ENCODE results near the gene FAM204A.

FAM204A gene

DNA sequence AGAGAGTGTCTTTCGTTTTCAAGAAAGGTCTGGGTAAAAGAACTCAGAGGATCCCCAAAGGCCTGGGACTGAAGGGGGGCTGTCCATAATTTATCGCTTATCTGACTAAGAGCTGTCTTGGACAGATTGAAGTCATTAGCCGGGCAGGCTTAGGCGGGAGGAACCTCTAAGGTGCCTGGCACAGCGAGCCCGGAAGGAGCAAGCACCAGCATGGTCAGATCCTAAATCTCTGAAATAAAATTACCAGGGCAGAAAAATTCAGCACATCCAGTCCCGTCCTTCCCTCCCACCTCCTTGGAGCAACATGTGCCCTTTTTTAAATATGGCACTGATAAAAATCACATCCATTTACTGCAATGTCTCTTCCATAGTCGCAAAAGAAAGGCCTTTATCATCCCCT is 86.8 kb downstream of the FAM204A start:
- Histone ChIP-seq H3K14ac (ENCODE audit: low read length in 2 of 2) (no peak overlapping the region), H3K36me3 (ENCODE audit: control insufficient read depth in 1 of 2, insufficient read depth in 2 of 2, low read depth in 1 of 2, low read length in 2 of 2) (no peaks in the 10 kb centered on the region), H3K9me3 (ENCODE audit: control insufficient read depth, low read length) (no peaks in the 10 kb centered on the region), H3K27ac (ENCODE audit: low read length, poor library complexity, severe bottlenecking) (no peak overlapping the region), H3K23ac (ENCODE audit: low read length in 2 of 2) (no peak overlapping the region), H3K79me1 (replicated peaks; ENCODE audit: low read length, poor library complexity, severe bottlenecking) (no peaks in the 10 kb centered on the region), H3K4me1 (ENCODE audit: control insufficient read depth, insufficient read depth, low read depth, low read length) (peaks cover 1% of the 10 kb centered on the region), H3K18ac (ENCODE audit: low read depth in 1 of 2, low read length in 2 of 2) (no peak overlapping the region), H3K9ac (ENCODE audit: low read length) (no peak overlapping the region), H3K4me3 (ENCODE audit: insufficient read depth in 1 of 2, low read depth in 1 of 2, low read length in 2 of 2) (no peak overlapping the region), H4K8ac (ENCODE audit: low read length) (no peak overlapping the region), H3K4ac (ENCODE audit: low read depth in 1 of 2, low read length in 2 of 2) (no peak overlapping the region), H2BK15ac (ENCODE audit: low read depth, poor library complexity, severe bottlenecking) (no peak overlapping the region), H2BK5ac (ENCODE audit: low read depth, low read length, poor library complexity, severe bottlenecking) (no peak overlapping the region), H2AK5ac (ENCODE audit: low read length, severe bottlenecking) (no peak overlapping the region), H2BK12ac (ENCODE audit: low read length in 2 of 2) (no peak overlapping the region), H3K27me3 (ENCODE audit: control insufficient read depth in 1 of 2, insufficient read depth in 1 of 2, low read length in 2 of 2) (peaks cover 6 to 23% of the 10 kb centered on the region in 2 experiments), H2AFZ (ENCODE audit: low read depth, low read length) (no peak overlapping the region), H4K91ac (ENCODE audit: low read length) (no peak overlapping the region), H2BK120ac (ENCODE audit: low read depth, low read length) (no peak overlapping the region), H3K4me2 (ENCODE audit: low read length, poor library complexity, severe bottlenecking) (no peak overlapping the region)
- WGBS, result 86% methylated on average over 7 of the region's 8 CpGs
- no peak for DNase-seq

DNA sequence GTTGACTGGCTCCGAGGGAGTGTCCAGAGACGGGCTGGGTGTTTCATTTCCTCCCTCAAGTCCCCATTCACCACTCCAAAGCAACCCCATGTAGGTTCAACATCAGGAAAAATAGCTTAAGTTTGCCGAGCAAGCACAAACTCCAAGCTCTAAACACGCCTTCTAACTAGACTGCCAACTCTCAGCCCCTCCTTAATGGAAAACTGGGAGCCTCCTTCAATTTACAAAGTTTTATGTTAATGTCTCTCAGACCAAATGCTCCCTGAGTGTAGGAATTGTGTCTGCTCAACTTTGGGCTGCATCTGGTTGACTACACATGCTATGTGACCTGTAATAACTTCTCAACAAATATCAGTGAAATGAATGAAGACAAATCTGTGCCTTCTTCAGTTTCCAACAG is 87.5 kb downstream of the FAM204A start:
- no peak overlapping the region for H2BK12ac ChIP-seq (ENCODE audit: low read length in 2 of 2)
- WGBS, result 86% methylated on average over 4 of the region's 4 CpGs
- DNase-seq, result no peak

GRCh38 chr10:118253397-118253796 is 88.7 kb downstream of the FAM204A start:
- no peak for DNase-seq
- Histone ChIP-seq H3K4ac (ENCODE audit: low read depth in 1 of 2, low read length in 2 of 2) (no peak overlapping the region), H3K4me1 (ENCODE audit: control insufficient read depth, insufficient read depth, low read depth, low read length) (peaks cover 1% of the 10 kb centered on the region), H3K79me1 (replicated peaks; ENCODE audit: low read length, poor library complexity, severe bottlenecking) (no peaks in the 10 kb centered on the region), H2BK12ac (ENCODE audit: low read length in 2 of 2) (no peak overlapping the region), H3K27ac (ENCODE audit: low read length, poor library complexity, severe bottlenecking) (no peak overlapping the region), H3K18ac (ENCODE audit: low read depth in 1 of 2, low read length in 2 of 2) (no peak overlapping the region), H4K8ac (ENCODE audit: low read length) (no peak overlapping the region), H3K23ac (ENCODE audit: low read length in 2 of 2) (no peak overlapping the region), H2AFZ (ENCODE audit: low read depth, low read length) (no peak overlapping the region), H2BK120ac (ENCODE audit: low read depth, low read length) (no peak overlapping the region), H2BK15ac (ENCODE audit: low read depth, poor library complexity, severe bottlenecking) (no peak overlapping the region), H3K14ac (ENCODE audit: low read length in 2 of 2) (no peak overlapping the region), H4K91ac (ENCODE audit: low read length) (no peak overlapping the region), H3K27me3 (ENCODE audit: control insufficient read depth in 1 of 2, insufficient read depth in 1 of 2, low read length in 2 of 2) (peaks cover 6 to 22% of the 10 kb centered on the region in 2 experiments), H3K4me2 (ENCODE audit: low read length, poor library complexity, severe bottlenecking) (no peak overlapping the region), H2AK5ac (ENCODE audit: low read length, severe bottlenecking) (no peak overlapping the region), H2BK5ac (ENCODE audit: low read depth, low read length, poor library complexity, severe bottlenecking) (no peak overlapping the region), H3K36me3 (ENCODE audit: control insufficient read depth in 1 of 2, insufficient read depth in 2 of 2, low read depth in 1 of 2, low read length in 2 of 2) (no peaks in the 10 kb centered on the region), H3K4me3 (ENCODE audit: insufficient read depth in 1 of 2, low read depth in 1 of 2, low read length in 2 of 2) (no peak overlapping the region), H3K9me3 (ENCODE audit: control insufficient read depth, low read length) (no peaks in the 10 kb centered on the region), H3K9ac (ENCODE audit: low read length) (no peak overlapping the region)
- 87% methylated on average over 6 of the region's 7 CpGs for WGBS

More for the DNA sequence above, 87.5 kb downstream of the FAM204A start:
- no peak overlapping the region for H3K27ac ChIP-seq (ENCODE audit: low read length, poor library complexity, severe bottlenecking)
- H4K8ac ChIP-seq (ENCODE audit: low read length), result no peak overlapping the region
- peaks cover 1% of the 10 kb centered on the region for H3K4me1 ChIP-seq (ENCODE audit: control insufficient read depth, insufficient read depth, low read depth, low read length)
- H2BK120ac ChIP-seq (ENCODE audit: low read depth, low read length), result no peak overlapping the region
- no peak overlapping the region for H3K4me3 ChIP-seq (ENCODE audit: insufficient read depth in 1 of 2, low read depth in 1 of 2, low read length in 2 of 2)
- no peak overlapping the region for H3K18ac ChIP-seq (ENCODE audit: low read depth in 1 of 2, low read length in 2 of 2)
- H2BK5ac ChIP-seq (ENCODE audit: low read depth, low read length, poor library complexity, severe bottlenecking), result no peak overlapping the region
- no peak overlapping the region for H2AFZ ChIP-seq (ENCODE audit: low read depth, low read length)
- no peak overlapping the region for H3K4ac ChIP-seq (ENCODE audit: low read depth in 1 of 2, low read length in 2 of 2)
- H3K9ac ChIP-seq (ENCODE audit: low read length), result no peak overlapping the region
- H3K23ac ChIP-seq (ENCODE audit: low read length in 2 of 2), result no peak overlapping the region
- peaks cover 6 to 23% of the 10 kb centered on the region in 2 experiments for H3K27me3 ChIP-seq (ENCODE audit: control insufficient read depth in 1 of 2, insufficient read depth in 1 of 2, low read length in 2 of 2)
- no peak overlapping the region for H4K91ac ChIP-seq (ENCODE audit: low read length)
- H3K4me2 ChIP-seq (ENCODE audit: low read length, poor library complexity, severe bottlenecking), result no peak overlapping the region
- no peaks in the 10 kb centered on the region for H3K9me3 ChIP-seq (ENCODE audit: control insufficient read depth, low read length)
- no peak overlapping the region for H2AK5ac ChIP-seq (ENCODE audit: low read length, severe bottlenecking)
- no peak overlapping the region for H2BK15ac ChIP-seq (ENCODE audit: low read depth, poor library complexity, severe bottlenecking)
- no peaks in the 10 kb centered on the region for H3K79me1 ChIP-seq (replicated peaks; ENCODE audit: low read length, poor library complexity, severe bottlenecking)
- no peaks in the 10 kb centered on the region for H3K36me3 ChIP-seq (ENCODE audit: control insufficient read depth in 1 of 2, insufficient read depth in 2 of 2, low read depth in 1 of 2, low read length in 2 of 2)
- no peak overlapping the region for H3K14ac ChIP-seq (ENCODE audit: low read length in 2 of 2)

GRCh38 chr10:118251791-118252190 is 90.3 kb downstream of the FAM204A start:
- H3K9ac ChIP-seq (ENCODE audit: low read length), result no peak overlapping the region
- H3K14ac ChIP-seq (ENCODE audit: low read length in 2 of 2), result no peak overlapping the region
- H4K91ac ChIP-seq (ENCODE audit: low read length), result no peak overlapping the region
- H3K27ac ChIP-seq (ENCODE audit: low read length, poor library complexity, severe bottlenecking), result no peak overlapping the region
- no peak overlapping the region for H2BK12ac ChIP-seq (ENCODE audit: low read length in 2 of 2)
- H3K4me2 ChIP-seq (ENCODE audit: low read length, poor library complexity, severe bottlenecking), result no peak overlapping the region
- H3K4ac ChIP-seq (ENCODE audit: low read depth in 1 of 2, low read length in 2 of 2), result no peak overlapping the region
- no peak overlapping the region for H3K18ac ChIP-seq (ENCODE audit: low read depth in 1 of 2, low read length in 2 of 2)
- no peaks in the 10 kb centered on the region for H3K79me1 ChIP-seq (replicated peaks; ENCODE audit: low read length, poor library complexity, severe bottlenecking)
- H3K23ac ChIP-seq (ENCODE audit: low read length in 2 of 2), result no peak overlapping the region
- no peak overlapping the region for H4K8ac ChIP-seq (ENCODE audit: low read length)
- H2BK15ac ChIP-seq (ENCODE audit: low read depth, poor library complexity, severe bottlenecking), result no peak overlapping the region
- H3K9me3 ChIP-seq (ENCODE audit: control insufficient read depth, low read length), result no peaks in the 10 kb centered on the region
- DNase-seq, result no peak
- no peak overlapping the region for H2BK5ac ChIP-seq (ENCODE audit: low read depth, low read length, poor library complexity, severe bottlenecking)
- 82% methylated on average over 7 of the region's 7 CpGs for WGBS
- no peak overlapping the region for H2AFZ ChIP-seq (ENCODE audit: low read depth, low read length)
- H2BK120ac ChIP-seq (ENCODE audit: low read depth, low read length), result no peak overlapping the region
- peaks cover 11 to 30% of the 10 kb centered on the region in 2 experiments for H3K27me3 ChIP-seq (ENCODE audit: control insufficient read depth in 1 of 2, insufficient read depth in 1 of 2, low read length in 2 of 2)
- H3K4me3 ChIP-seq (ENCODE audit: insufficient read depth in 1 of 2, low read depth in 1 of 2, low read length in 2 of 2), result no peak overlapping the region
- peaks cover 1% of the 10 kb centered on the region for H3K4me1 ChIP-seq (ENCODE audit: control insufficient read depth, insufficient read depth, low read depth, low read length)
- no peaks in the 10 kb centered on the region for H3K36me3 ChIP-seq (ENCODE audit: control insufficient read depth in 1 of 2, insufficient read depth in 2 of 2, low read depth in 1 of 2, low read length in 2 of 2)
- H2AK5ac ChIP-seq (ENCODE audit: low read length, severe bottlenecking), result no peak overlapping the region
